HG03432 (cell line): ENCODE data around the gene CLSTN3.

Source experiments
- ATAC-seq: cut with Tn5 transposase; IDR thresholded peaks from one replicate; pipeline ENCODE4 v1.9.1; 2021; ENCODE audit warnings: mild to moderate bottlenecking, moderate library complexity; ENCODE audit not compliant: unreplicated experiment

Gene CLSTN3

DNA sequence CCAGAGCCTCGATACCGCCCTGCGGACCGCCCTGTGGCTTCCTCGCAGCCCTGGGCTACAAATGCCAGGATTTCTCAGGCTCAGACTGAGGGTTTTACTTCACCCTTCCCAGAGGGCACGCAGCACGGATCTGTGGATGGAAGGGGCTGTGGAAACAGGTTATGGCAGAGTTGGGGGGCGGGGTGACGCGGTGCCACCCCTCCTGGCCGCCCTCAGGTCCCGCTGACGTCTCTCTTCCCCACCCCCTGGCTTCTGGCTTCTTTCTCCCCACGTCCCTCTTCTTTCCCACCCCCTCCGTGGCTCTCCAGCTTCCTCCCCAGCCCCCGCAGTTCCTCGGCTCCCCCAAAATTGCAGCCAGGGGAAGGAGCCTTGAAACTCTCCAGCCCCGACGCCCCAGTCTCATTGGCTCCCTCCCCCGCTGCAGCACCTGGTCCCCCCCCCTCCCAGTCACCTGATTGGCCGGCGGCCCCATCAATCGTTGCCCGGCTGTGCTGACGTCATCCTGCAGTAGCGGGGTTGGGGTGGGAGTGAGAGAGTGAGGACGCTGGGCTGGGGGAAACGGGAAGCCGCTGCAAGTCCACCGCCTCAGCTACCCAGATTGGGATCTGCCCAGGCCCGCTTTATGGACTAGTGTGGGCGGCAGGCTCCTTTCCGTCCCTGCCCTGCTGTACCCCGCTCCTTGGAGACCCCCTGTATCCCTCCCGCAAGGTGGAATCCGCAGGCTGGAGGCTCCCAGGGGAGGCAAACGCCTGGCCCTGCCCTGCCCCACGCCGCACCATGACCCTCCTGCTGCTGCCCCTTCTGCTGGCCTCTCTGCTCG, at the start of gene CLSTN3:
CLSTN3 (plus strand) TSS at position 500 of the 820 bp plus-strand sequence; CDS start at position 778, 278 bp downstream.
- peak; percentile 72 for ATAC-seq

GRCh38 chr12:7081037-7081436, 49.1 kb upstream of the CLSTN3 start:
- ATAC-seq, result no peak

GRCh38 chr12:7083125-7083524, 47.0 kb upstream of the CLSTN3 start:
- no peak for ATAC-seq

DNA sequence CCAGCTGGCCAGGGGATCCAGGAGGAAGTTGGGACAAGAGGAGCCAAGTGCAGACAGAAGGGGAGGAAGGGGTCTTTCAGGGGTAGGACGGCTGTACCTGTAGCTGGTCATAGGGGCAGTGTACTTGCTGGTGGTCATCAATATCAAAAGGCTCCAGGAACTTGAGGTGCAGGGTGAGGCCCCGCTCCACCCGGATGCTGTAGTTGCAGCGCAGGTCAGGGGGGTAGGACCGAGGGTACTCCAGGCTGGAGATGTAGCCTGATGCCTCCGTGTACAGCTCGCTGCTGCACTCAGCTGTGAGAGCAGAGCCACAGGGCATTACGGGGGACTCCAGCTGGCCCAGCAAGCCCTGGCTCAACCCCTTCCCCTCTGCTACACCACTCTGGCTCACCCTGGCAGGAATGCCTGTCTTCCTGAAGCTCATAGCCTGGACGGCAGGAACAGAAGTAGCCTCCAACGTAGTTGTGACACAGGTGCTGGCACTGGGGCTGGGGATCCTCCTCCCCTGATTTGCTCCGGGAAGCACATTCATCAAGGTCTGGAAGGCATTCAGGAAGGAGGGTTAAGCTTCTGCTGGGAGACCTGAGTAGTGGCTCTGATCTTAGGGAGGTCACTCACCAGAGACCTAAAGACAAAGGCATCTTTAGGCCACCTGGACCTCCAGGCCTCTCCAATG, 40.8 kb upstream of the CLSTN3 start:
- ATAC-seq, result no peak

DNA sequence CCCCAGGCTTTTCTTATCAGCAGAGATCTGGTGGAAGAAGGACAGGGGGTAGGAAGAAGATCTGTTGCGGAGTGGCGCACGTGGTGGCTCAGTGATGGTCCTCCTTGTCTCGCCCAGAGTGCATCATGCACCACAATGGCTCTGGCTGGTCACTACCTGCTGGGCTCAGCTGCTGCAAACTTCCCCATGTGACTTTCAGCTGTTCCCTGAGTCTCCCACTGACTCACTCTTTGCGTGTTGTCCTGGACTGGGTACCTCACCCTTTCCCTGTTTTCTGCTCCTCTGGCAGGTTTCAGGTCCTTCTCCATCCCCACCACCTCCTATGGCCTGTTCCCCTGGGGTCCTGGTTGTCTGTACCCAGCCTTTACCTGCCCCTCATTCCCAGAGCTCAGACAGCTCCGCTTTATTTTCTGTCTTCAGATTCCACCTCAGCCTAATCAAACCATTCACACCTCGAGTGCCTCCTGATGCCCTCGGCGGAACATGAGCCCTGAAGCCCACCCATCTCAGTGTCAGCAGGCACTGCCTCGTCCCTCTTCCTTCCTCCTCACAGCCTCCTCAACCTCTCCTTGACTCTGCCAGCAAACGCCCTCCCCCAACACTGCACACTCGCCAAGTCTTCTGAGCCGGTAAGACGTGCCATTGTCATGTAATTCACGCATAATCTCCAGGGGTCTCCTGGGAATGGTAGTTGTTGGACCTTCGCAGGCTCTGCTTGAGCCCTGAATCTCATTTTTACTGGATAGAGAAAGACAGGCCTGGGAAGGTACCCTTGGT, 39.8 kb upstream of the CLSTN3 start:
- ATAC-seq, result no peak

GRCh38 chr12:7091171-7091570, 39.0 kb upstream of the CLSTN3 start:
- ATAC-seq, result no peak

DNA sequence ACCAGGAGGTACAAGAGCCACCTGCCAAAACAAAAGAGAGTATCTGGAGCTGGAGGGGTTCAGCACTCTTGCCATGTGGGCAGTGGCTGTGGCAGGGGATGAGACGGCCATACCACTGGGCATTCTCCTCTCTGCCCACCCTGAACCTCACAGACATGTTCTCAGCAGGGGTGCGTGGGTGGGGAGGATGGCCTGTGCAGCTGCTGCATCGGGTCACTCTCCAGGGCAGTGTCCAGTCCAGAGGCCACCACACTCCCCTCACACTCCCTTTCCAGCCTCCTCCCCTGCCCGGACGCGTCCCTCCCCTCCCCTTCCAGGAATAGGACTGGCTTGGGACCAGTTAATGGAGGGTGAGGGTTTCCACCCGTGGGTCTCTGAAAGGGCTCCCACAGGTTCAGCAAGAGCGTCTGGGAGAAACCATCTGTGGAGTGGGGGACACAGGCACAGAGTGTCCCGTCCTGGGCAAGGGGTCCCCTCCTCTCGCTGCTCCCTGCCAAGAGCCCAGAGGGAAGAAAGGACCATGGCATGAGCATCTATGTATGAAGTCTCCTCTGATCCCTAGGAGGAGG, 38.4 kb upstream of the CLSTN3 start:
- ATAC-seq, result no peak

DNA sequence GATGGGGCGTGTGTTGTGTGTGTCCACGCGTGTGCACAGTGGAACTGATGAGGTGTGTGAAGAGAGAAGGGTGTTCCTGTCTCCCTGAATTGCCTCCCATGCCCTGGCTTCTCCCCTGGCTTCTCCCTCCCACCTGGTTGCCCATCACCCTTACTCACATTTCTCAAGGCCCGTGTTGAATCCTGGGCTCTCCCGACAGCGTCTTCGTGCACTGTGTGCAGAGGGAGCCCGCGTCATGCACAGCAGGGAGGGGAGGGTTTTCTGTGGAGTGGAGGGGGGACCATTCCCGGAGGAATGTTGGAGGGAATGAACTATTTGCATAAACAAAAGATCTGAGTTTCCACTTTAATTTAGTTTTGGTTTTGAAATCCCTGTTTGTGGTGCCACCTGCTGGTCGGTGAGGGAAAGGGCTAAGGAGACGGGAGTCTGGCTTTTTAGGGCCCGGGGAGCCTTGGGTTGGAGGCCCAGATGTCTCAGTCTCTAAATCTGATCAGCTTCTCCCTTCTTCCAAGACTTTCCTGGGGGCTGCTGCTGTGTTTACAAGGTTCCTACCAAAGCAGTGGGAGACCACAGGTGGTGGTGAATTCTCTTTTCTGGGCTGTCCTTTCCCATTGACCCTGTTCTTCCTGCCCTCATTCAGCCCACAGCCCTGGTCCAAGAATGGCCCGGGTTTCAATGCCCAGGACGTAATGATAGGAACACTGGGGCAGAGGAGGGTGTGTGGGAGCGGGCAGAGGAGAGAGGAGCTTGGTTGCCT, 37.8 kb upstream of the CLSTN3 start, which contains the start of gene C1R:
C1R (minus strand) TSS at position 217 of the 757 bp plus-strand sequence; CDS start at position 160, 57 bp downstream.
- ATAC-seq, result no peak

- no peak for ATAC-seq
These were observed 37.1 kb upstream of the CLSTN3 start for GRCh38 chr12:7092986-7093460.

- no peak for ATAC-seq
These were observed 36.7 kb upstream of the CLSTN3 start for GRCh38 chr12:7093486-7093885.

- no peak for ATAC-seq
These were observed 36.3 kb upstream of the CLSTN3 start for GRCh38 chr12:7093892-7094291.

DNA sequence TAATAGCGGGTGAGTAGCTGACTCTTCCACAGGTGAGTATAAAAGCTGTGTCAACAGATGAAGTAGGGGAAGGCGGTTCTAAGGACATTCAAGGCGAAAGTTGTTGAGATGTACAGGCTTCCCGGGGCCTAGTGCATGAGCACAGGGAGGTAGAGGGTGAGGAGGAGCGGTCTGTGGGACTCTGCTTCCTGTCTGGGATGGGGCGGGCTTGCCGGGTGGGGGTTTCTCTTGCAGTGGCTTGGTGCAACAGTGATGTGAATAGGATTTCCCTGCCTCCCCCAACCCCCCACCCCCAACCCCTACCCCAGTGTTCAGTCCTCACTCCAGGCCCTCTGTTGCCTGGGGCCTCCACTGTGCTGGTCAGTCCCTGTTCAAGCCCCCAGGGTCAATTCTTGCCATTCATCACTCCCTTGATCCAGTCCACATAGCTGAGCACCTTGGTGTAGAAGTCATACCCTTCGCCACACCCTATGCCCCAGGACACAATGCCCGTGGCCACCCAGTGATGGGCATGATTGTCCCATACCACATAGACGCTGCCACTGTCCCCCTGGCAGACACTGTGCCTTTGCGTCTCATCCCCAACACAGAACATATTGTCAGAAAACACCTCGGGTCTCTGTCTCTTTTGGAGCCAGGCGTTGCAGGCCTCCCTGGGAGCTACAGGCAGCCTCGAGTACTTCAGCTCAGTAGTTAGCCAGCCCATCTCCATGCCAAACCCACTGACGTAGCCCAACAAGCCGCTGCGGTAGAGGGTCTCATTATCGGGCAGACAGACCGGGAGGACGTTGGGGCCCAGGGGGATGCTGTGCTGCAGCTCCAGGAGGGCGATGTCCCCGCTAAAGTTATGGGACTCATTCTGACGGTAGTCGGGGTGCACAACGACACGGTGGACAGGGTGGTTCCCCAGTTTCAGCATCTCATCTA, 33.9 kb upstream of the CLSTN3 start:
- ATAC-seq, result no peak

DNA sequence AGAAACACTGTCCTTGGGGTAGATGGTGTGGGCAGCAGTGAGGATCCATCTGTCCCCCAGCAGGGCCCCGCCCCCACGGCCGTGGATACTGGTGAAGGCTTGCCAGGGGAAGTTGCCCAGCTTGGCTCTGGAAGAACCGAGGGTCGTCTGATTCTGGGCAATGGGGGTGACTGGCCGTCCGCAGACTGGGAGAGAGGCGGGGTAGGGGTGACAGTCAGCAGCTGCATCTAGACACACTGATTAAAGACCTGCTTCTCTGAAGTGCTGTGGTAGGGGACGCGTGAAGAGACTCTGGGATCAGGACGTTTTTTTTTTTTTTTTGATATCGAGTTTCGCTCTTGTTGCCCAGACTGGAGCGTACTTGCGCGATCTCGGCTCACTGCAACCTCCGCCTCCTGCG, 33.2 kb upstream of the CLSTN3 start:
- no peak for ATAC-seq

GRCh38 chr12:7099290-7099996, 30.7 kb upstream of the CLSTN3 start:
- ATAC-seq, result no peak

- ATAC-seq, result no peak
These were observed 29.9 kb upstream of the CLSTN3 start for GRCh38 chr12:7100239-7100638.

DNA sequence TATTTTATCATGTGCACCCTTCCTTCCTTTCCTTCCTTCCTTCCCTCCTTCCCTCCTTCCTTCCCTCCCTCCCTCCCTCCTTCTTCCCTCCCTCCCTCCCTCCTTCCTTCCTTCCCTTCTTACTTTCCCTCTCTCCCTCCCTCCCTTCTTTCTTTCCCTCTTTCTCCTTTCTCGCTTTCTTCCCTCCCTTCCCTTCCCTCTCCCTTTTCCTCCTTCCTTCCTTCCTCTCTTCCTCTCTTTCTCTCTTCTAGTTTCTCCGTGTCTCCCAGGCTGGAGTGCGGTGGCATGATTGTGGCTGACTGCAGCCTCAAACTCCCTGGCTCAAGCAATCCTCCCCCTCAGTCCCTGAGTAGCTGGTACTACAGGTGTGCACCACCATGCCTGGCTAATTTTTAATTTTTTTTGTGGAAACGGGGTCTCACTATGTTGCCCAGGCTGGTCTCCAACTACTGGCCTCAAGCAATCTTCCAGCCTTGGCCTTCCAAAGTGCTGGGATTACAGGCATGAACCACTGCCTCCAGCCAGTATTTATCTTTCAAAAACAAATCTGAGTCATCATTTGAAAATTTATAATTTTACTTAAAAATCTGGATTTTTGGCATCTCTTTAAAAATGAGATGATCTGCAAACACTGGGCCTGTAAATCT, 29.0 kb upstream of the CLSTN3 start:
- ATAC-seq, result no peak

DNA sequence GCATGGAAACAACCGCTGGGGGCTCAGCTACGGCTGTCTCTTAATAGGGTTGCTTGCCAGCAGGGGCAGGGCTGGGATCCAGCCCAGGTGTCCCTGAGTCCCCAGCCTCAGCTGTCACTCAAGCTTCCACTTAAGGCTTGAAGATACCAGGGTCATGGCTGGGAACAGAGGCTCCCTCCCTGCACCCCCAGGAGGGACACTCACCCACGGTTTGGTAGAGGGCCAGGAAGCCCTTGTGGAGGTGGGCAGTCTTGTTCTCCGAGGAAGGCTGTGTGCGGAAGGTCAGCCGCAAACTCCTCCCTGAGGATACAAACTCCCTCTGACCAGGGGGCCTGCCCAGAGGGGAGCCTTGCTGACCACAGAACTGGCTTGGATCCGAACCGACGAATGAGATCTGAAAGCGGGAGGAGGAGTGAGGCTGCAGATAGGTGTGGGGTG, 28.5 kb upstream of the CLSTN3 start:
- no peak for ATAC-seq

GRCh38 chr12:7102582-7102981, 27.6 kb upstream of the CLSTN3 start:
- no peak for ATAC-seq
